ENCODE results near the gene SLC9A8. TPM values are rescaled to one million over a fixed set of nuclear protein-coding genes. Genes with fewer than 3 reads are reported as not detected.

Gene SLC9A8
- total and polyA plus RNA-seq, 2 of the 8 experiments (the other 6 are each of a cell fraction or from before 2014, with no cell fraction given), result 3.2 to 6.2 TPM

DNA sequence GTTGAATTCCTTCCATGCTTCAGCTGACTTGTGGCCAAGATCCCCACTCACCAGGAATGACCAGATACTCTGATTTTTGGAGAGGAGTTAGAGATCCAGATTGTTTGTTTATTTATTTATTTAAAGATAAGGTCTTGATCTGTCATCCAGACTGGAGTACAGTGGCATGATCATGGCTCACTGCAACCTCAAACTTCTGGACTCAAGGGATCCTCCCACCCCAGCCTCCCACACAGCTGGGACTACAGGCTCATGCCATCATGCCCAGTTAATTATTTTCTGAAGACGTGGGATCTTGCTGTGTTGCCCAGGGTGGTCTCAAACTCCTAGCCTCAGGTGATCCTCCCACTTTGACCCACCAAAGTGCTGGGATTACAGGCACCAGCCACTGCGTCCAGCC is 106.8 kb downstream of the SLC9A8 start (continued):
- TF ChIP-seq, protein P1, sequence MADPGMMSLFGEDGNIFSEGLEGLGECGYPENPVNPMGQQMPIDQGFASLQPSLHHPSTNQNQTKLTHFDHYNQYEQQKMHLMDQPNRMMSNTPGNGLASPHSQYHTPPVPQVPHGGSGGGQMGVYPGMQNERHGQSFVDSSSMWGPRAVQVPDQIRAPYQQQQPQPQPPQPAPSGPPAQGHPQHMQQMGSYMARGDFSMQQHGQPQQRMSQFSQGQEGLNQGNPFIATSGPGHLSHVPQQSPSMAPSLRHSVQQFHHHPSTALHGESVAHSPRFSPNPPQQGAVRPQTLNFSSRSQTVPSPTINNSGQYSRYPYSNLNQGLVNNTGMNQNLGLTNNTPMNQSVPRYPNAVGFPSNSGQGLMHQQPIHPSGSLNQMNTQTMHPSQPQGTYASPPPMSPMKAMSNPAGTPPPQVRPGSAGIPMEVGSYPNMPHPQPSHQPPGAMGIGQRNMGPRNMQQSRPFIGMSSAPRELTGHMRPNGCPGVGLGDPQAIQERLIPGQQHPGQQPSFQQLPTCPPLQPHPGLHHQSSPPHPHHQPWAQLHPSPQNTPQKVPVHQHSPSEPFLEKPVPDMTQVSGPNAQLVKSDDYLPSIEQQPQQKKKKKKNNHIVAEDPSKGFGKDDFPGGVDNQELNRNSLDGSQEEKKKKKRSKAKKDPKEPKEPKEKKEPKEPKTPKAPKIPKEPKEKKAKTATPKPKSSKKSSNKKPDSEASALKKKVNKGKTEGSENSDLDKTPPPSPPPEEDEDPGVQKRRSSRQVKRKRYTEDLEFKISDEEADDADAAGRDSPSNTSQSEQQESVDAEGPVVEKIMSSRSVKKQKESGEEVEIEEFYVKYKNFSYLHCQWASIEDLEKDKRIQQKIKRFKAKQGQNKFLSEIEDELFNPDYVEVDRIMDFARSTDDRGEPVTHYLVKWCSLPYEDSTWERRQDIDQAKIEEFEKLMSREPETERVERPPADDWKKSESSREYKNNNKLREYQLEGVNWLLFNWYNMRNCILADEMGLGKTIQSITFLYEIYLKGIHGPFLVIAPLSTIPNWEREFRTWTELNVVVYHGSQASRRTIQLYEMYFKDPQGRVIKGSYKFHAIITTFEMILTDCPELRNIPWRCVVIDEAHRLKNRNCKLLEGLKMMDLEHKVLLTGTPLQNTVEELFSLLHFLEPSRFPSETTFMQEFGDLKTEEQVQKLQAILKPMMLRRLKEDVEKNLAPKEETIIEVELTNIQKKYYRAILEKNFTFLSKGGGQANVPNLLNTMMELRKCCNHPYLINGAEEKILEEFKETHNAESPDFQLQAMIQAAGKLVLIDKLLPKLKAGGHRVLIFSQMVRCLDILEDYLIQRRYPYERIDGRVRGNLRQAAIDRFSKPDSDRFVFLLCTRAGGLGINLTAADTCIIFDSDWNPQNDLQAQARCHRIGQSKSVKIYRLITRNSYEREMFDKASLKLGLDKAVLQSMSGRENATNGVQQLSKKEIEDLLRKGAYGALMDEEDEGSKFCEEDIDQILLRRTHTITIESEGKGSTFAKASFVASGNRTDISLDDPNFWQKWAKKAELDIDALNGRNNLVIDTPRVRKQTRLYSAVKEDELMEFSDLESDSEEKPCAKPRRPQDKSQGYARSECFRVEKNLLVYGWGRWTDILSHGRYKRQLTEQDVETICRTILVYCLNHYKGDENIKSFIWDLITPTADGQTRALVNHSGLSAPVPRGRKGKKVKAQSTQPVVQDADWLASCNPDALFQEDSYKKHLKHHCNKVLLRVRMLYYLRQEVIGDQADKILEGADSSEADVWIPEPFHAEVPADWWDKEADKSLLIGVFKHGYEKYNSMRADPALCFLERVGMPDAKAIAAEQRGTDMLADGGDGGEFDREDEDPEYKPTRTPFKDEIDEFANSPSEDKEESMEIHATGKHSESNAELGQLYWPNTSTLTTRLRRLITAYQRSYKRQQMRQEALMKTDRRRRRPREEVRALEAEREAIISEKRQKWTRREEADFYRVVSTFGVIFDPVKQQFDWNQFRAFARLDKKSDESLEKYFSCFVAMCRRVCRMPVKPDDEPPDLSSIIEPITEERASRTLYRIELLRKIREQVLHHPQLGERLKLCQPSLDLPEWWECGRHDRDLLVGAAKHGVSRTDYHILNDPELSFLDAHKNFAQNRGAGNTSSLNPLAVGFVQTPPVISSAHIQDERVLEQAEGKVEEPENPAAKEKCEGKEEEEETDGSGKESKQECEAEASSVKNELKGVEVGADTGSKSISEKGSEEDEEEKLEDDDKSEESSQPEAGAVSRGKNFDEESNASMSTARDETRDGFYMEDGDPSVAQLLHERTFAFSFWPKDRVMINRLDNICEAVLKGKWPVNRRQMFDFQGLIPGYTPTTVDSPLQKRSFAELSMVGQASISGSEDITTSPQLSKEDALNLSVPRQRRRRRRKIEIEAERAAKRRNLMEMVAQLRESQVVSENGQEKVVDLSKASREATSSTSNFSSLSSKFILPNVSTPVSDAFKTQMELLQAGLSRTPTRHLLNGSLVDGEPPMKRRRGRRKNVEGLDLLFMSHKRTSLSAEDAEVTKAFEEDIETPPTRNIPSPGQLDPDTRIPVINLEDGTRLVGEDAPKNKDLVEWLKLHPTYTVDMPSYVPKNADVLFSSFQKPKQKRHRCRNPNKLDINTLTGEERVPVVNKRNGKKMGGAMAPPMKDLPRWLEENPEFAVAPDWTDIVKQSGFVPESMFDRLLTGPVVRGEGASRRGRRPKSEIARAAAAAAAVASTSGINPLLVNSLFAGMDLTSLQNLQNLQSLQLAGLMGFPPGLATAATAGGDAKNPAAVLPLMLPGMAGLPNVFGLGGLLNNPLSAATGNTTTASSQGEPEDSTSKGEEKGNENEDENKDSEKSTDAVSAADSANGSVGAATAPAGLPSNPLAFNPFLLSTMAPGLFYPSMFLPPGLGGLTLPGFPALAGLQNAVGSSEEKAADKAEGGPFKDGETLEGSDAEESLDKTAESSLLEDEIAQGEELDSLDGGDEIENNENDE (IDR thresholded peaks at IDR 0.05; ENCODE audit: insufficient replicate concordance, low read length), result no peak
- TF ChIP-seq TBP (IDR thresholded peaks at IDR 0.05; ENCODE audit: low read depth, low read length), result no peak
- no peak for TF ChIP-seq SP4 (IDR thresholded peaks at IDR 0.05; ENCODE audit: low read length)
- TF ChIP-seq EZH2 (IDR thresholded peaks at IDR 0.05; ENCODE audit: low read depth, low read length, severe bottlenecking), result no peak
- TF ChIP-seq SUZ12 (IDR thresholded peaks at IDR 0.05; ENCODE audit: low read length), result no peak
- TF ChIP-seq, protein P2, sequence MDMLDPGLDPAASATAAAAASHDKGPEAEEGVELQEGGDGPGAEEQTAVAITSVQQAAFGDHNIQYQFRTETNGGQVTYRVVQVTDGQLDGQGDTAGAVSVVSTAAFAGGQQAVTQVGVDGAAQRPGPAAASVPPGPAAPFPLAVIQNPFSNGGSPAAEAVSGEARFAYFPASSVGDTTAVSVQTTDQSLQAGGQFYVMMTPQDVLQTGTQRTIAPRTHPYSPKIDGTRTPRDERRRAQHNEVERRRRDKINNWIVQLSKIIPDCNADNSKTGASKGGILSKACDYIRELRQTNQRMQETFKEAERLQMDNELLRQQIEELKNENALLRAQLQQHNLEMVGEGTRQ (IDR thresholded peaks at IDR 0.05; ENCODE audit: low read length), result no peak
- TF ChIP-seq GTF2F1 (IDR thresholded peaks at IDR 0.05; ENCODE audit: borderline replicate concordance, low read depth, low read length), result no peak
- TF ChIP-seq, protein P3, sequence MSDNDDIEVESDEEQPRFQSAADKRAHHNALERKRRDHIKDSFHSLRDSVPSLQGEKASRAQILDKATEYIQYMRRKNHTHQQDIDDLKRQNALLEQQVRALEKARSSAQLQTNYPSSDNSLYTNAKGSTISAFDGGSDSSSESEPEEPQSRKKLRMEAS (IDR thresholded peaks at IDR 0.05), result no peak
- TF ChIP-seq, protein P4, sequence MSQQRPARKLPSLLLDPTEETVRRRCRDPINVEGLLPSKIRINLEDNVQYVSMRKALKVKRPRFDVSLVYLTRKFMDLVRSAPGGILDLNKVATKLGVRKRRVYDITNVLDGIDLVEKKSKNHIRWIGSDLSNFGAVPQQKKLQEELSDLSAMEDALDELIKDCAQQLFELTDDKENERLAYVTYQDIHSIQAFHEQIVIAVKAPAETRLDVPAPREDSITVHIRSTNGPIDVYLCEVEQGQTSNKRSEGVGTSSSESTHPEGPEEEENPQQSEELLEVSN (IDR thresholded peaks at IDR 0.05), result no peak
- TF ChIP-seq SRF (IDR thresholded peaks at IDR 0.05; ENCODE audit: low read depth, low read length), result no peak

Data from H1 (cell line).